ENCODE results near the gene DPYSL4. TPM values are rescaled to one million over a fixed set of nuclear protein-coding genes. Genes with fewer than 3 reads are reported as not detected.

DPYSL4 gene
- total and polyA plus RNA-seq, 2 of the 13 experiments (the other 11 are each of a cell fraction or from before 2014, with no cell fraction given), result 0.84 to 1.2 TPM

- TF ChIP-seq BCLAF1 (IDR thresholded peaks at IDR 0.05) (no peak), KMT2A (CRISPR knock-in tag; IDR thresholded peaks at IDR 0.05) (no peak), ZNF598 (CRISPR knock-in tag; IDR thresholded peaks at IDR 0.05; ENCODE audit: borderline replicate concordance) (no peak)
These were observed 45.0 kb upstream of the DPYSL4 start (continued) for GRCh38 chr10:132141526-132142395.

- DNase-seq (ENCODE audit: low spot score) (no peak), ATAC-seq (peak; percentile 82), FAIRE-seq (no peak)
- Histone ChIP-seq H3K79me2 (ENCODE audit: insufficient read depth, low read length) (no peaks in the 10 kb centered on the region), H3K4me3 (replicated peaks in 1 of 3; ENCODE audit: insufficient read depth in 1 of 3, low read depth in 2 of 3, low read length in 3 of 3) (no peak overlapping the region), H3K27me3 (ENCODE audit: control insufficient read depth in 1 of 2, insufficient read depth in 2 of 2, low read length in 2 of 2) (peaks cover 11 to 45% of the 10 kb centered on the region in 2 experiments), H4K20me1 (ENCODE audit: insufficient read depth, low read length) (peaks cover 2% of the 10 kb centered on the region; the same call in 1 of the 2 replicates), H3K4me2 (ENCODE audit: low read depth, low read length) (no peak overlapping the region), H3K4me1 (ENCODE audit: insufficient read depth, low read length) (no peaks in the 10 kb centered on the region), H3K9me3 (ENCODE audit: low read length) (no peaks in the 10 kb centered on the region), H3K9ac (ENCODE audit: insufficient read depth, low read depth, low read length) (no peak overlapping the region), H3K36me3 (replicated peaks in 1 of 2; ENCODE audit: control insufficient read depth in 1 of 2, insufficient read depth in 2 of 2, low read length in 2 of 2) (no peaks in the 10 kb centered on the region), H3K27ac (ENCODE audit: extremely low read length, insufficient read depth, low read length) (no peak overlapping the region), H2AFZ (ENCODE audit: low read length) (no peak overlapping the region)
- 33% methylated on average over 9 of the region's 33 CpGs for WGBS (ENCODE audit: low lambda C conversion rate)
- in situ Hi-C loops (cut with HindIII; ENCODE audit: extremely low pct_ligation_motif_present, low pct_unique_long_range_greater_than_20kb) (loop anchor here (10.0 kb wide), 1 partner anchor 248 kb away; no protein-coding TSS in a partner anchor), intact Hi-C loops (cut with micrococcal nuclease; ENCODE audit: unreplicated experiment) (no loop called here)
- ChIA-PET POLR2A (no interaction called here), CTCF (ENCODE audit: low intra/inter-chr PET ratio, low total read pairs) (interaction anchor here (1.2 kb wide), 1 partner anchor 120 kb away, joined by 3 read pairs; no protein-coding TSS in a partner anchor)
- no TSS peak for BruUV-seq (replicated peaks)
- no peak for TF ChIP-seq ZSCAN30 (CRISPR knock-in tag; IDR thresholded peaks at IDR 0.05)
- peak; percentile 79 for TF ChIP-seq RAD21 (CRISPR knock-in tag; IDR thresholded peaks at IDR 0.05)
- no peak for TF ChIP-seq FOXK2 (IDR thresholded peaks at IDR 0.05)
- TF ChIP-seq MAFK (conservative IDR thresholded peaks at IDR 0.05 in 1 of 2, IDR thresholded peaks at IDR 0.05 in 1 of 2; ENCODE audit: low read length in 2 of 2), result no peak
- TF ChIP-seq KLF13 (CRISPR knock-in tag; IDR thresholded peaks at IDR 0.05), result no peak
- TF ChIP-seq STAG1 (CRISPR knock-in tag; IDR thresholded peaks at IDR 0.05), result peak; percentile 88
- 0 out of 2 replicates have a peak, but pooled peaks have one; percentile 20 for TF ChIP-seq AHR (CRISPR knock-in tag; IDR thresholded peaks at IDR 0.05)
- TF ChIP-seq NFE2 (CRISPR knock-in tag; IDR thresholded peaks at IDR 0.05), result no peak
- TF ChIP-seq KDM2A (CRISPR knock-in tag; IDR thresholded peaks at IDR 0.05; ENCODE audit: borderline replicate concordance, low read depth), result peak; percentile 73; the same call in 1 of the 2 replicates
- TF ChIP-seq YY1 (IDR thresholded peaks at IDR 0.05; ENCODE audit: insufficient read depth, insufficient replicate concordance, low read depth, low read length), result no peak
- no peak for TF ChIP-seq IKZF4 (CRISPR knock-in tag; IDR thresholded peaks at IDR 0.05; ENCODE audit: borderline replicate concordance, low read depth, not compliant biosample characterization)
- peak; percentile 94 for TF ChIP-seq CTCF (CRISPR knock-in tag; IDR thresholded peaks at IDR 0.05)
- TF ChIP-seq PITX1 (CRISPR knock-in tag; IDR thresholded peaks at IDR 0.05), result peak; percentile 19; the same call in 1 of the 2 replicates
- TF ChIP-seq ZFX (CRISPR knock-in tag; IDR thresholded peaks at IDR 0.05; ENCODE audit: low read depth), result peak; percentile 28; the same call in 1 of the 2 replicates
These were observed 44.2 kb upstream of the DPYSL4 start for GRCh38 chr10:132142396-132143161.
